GM12878 (cell line): ENCODE results near the gene NCBP2L. TPM values are rescaled to one million over a fixed set of nuclear protein-coding genes. Genes with fewer than 3 reads are reported as not detected.

Source experiments
- BACH1 ChIP-seq: fragments of 450-650 bp; IDR thresholded peaks from 2 replicates; pipeline ENCODE4 v1.6.1; 2017; ENCODE audit warnings: mild to moderate bottlenecking, borderline replicate concordance
- CEBPZ ChIP-seq: fragments of 150-350 bp; IDR thresholded peaks from 2 replicates; pipeline ENCODE4 v1.6.1; 2016; ENCODE audit warnings: low read depth, low read length
- CREB1 ChIP-seq: IDR thresholded peaks from 2 replicates; pipeline ENCODE4 v1.6.1; 2012; ENCODE audit warnings: low read depth, mild to moderate bottlenecking, inconsistent platforms
- EP300 ChIP-seq, 2 experiments: fragments of 150-350 bp in 1 of 2; IDR thresholded peaks; 2 replicates each; pipeline ENCODE4 v1.6.1; 2011 to 2012; ENCODE audit warnings: low read depth in 2 of 2, low read length in 2 of 2, borderline replicate concordance in 1 of 2, improper control_type of control experiment in 1 of 2, inconsistent platforms in 1 of 2; ENCODE audit not compliant: control insufficient read depth in 1 of 2
- FOXM1 ChIP-seq: IDR thresholded peaks from 2 replicates; pipeline ENCODE4 v1.6.1; 2012; ENCODE audit warnings: low read depth, mild to moderate bottlenecking, inconsistent platforms, low read length, moderate library complexity
- MTA3 ChIP-seq: IDR thresholded peaks from 2 replicates; pipeline ENCODE4 v1.6.1; 2012; ENCODE audit warnings: low read length, inconsistent platforms, borderline replicate concordance
- NBN ChIP-seq: fragments of 450-650 bp; IDR thresholded peaks from 2 replicates; pipeline ENCODE4 v1.6.1; 2016
- PKNOX1 ChIP-seq: fragments of 450-650 bp; IDR thresholded peaks from 2 replicates; pipeline ENCODE4 v1.6.1; 2016; ENCODE audit warnings: mild to moderate bottlenecking
- POLR2AphosphoS5 ChIP-seq: IDR thresholded peaks from 2 replicates; pipeline ENCODE4 v1.6.1; 2011; ENCODE audit warnings: mild to moderate bottlenecking, low read length, inconsistent platforms
- RAD21 ChIP-seq: IDR thresholded peaks from 2 replicates; pipeline ENCODE4 v1.6.1; 2011; ENCODE audit warnings: mild to moderate bottlenecking, low read depth, low read length, moderate library complexity; ENCODE audit not compliant: insufficient read depth
- RUNX3 ChIP-seq: IDR thresholded peaks from 2 replicates; pipeline ENCODE4 v1.6.1; 2012; ENCODE audit warnings: low read length, inconsistent platforms
- SPI1 ChIP-seq: IDR thresholded peaks from 2 replicates; pipeline ENCODE4 v1.6.1; 2011; ENCODE audit warnings: low read depth, mild to moderate bottlenecking, low read length, moderate library complexity, borderline replicate concordance; ENCODE audit not compliant: insufficient read depth
- TCF7 ChIP-seq: IDR thresholded peaks from 2 replicates; pipeline ENCODE4 v1.6.1; 2014; ENCODE audit warnings: antibody characterized with exemption, borderline replicate concordance
- YBX1 ChIP-seq: fragments of 450-650 bp; IDR thresholded peaks from 2 replicates; pipeline ENCODE4 v1.6.1; 2016; ENCODE audit warnings: antibody characterized with exemption
- ZNF217 ChIP-seq: fragments of 450-650 bp; IDR thresholded peaks from 2 replicates; pipeline ENCODE4 v1.6.1; 2017; ENCODE audit warnings: antibody characterized with exemption, mild to moderate bottlenecking
- ZNF274 ChIP-seq: IDR thresholded peaks from one replicate; pipeline ENCODE4 v1.8.0; 2011; ENCODE audit not compliant: insufficient read length, insufficient read depth
- polyA plus RNA-seq, 11 experiments: library from polyadenylated mRNA; depleted of rRNA in 4 of 11; unstranded in 6 of 11; stranded (reverse) in 5 of 11; fragments of >200 nt; fragmentation: Nextera tagmentation in 4 of 11; fragmentation: Illumina TruSeq in 1 of 11; extraction: Ambion mirVana in 4 of 11; extraction: Trizol in 1 of 11; gene quantifications; 1 replicate in 1 of 11; 2 replicates in 10 of 11; pipeline versions ENCODE4 v1.2.1 to v1.2.3, GENCODE V29; 2011 to 2016; ENCODE audit warnings: inconsistent platforms in 2 of 11, missing spikeins in 2 of 11, low read depth in 1 of 11
- total RNA-seq, 4 experiments: library from RNA; depleted of rRNA in 3 of 4; stranded (reverse); fragments of >200 nt in 3 of 4; fragmentation: Illumina TruSeq in 1 of 4; extraction: Trizol in 1 of 4; gene quantifications; 2 replicates each; pipeline versions ENCODE4 v1.2.1 to v1.2.3, GENCODE V29; 2013 to 2021
- TF ChIP-seq, protein P1 (sequence below), 3 experiments: IDR thresholded peaks in 2 of 3; conservative IDR thresholded peaks in 1 of 3; 2 replicates each; pipeline ENCODE4 v1.5.1; 2011; ENCODE audit warnings: low read depth in 3 of 3, low read length in 3 of 3, mild to moderate bottlenecking in 3 of 3, control low read depth in 2 of 3, moderate library complexity in 2 of 3, inconsistent platforms in 1 of 3, mixed read lengths in 1 of 3; ENCODE audit not compliant: control insufficient read depth in 2 of 3, insufficient read depth in 1 of 3; ENCODE audit errors: extremely low read depth in 1 of 3
- TF ChIP-seq, protein P2 (sequence below): fragments of 450-650 bp; IDR thresholded peaks from 2 replicates; pipeline ENCODE4 v1.6.1; 2017; ENCODE audit warnings: low read depth, mild to moderate bottlenecking, moderate library complexity

The NCBP2L gene
- total and polyA plus RNA-seq, 10 of the 15 experiments (the other 5 are each of a cell fraction or from before 2014, with no cell fraction given) = not detected

- 0 out of 2 replicates have a peak, but pooled peaks have one; percentile 5 for TF ChIP-seq RAD21
- no peak for TF ChIP-seq CREB1
- TF ChIP-seq BACH1 = peak; percentile 64; the same call in 1 of the 2 replicates
- peak in 1 of 2 experiments; percentile 29; a peak in 1 of 4 replicates for TF ChIP-seq EP300 (IDR thresholded peaks at IDR 0.05; ENCODE audit: borderline replicate concordance in 1 of 2, control insufficient read depth in 1 of 2, low read depth in 2 of 2, low read length in 2 of 2)
- TF ChIP-seq, protein P1, sequence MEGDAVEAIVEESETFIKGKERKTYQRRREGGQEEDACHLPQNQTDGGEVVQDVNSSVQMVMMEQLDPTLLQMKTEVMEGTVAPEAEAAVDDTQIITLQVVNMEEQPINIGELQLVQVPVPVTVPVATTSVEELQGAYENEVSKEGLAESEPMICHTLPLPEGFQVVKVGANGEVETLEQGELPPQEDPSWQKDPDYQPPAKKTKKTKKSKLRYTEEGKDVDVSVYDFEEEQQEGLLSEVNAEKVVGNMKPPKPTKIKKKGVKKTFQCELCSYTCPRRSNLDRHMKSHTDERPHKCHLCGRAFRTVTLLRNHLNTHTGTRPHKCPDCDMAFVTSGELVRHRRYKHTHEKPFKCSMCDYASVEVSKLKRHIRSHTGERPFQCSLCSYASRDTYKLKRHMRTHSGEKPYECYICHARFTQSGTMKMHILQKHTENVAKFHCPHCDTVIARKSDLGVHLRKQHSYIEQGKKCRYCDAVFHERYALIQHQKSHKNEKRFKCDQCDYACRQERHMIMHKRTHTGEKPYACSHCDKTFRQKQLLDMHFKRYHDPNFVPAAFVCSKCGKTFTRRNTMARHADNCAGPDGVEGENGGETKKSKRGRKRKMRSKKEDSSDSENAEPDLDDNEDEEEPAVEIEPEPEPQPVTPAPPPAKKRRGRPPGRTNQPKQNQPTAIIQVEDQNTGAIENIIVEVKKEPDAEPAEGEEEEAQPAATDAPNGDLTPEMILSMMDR (IDR thresholded peaks at IDR 0.05 in 2 of 3, conservative IDR thresholded peaks at IDR 0.05 in 1 of 3; ENCODE audit: control insufficient read depth in 2 of 3, extremely low read depth in 1 of 3, insufficient read depth in 1 of 3, low read depth in 3 of 3, low read length in 3 of 3) = peak in 2 of 3 experiments; percentile 1 to 24; a peak in 2 of 6 replicates
- TF ChIP-seq ZNF217 = peak; percentile 32; the same call in 1 of the 2 replicates
- TF ChIP-seq ZNF274 = no peak
- peak; percentile 37; the same call in 1 of the 2 replicates for TF ChIP-seq SPI1
- TF ChIP-seq CEBPZ = no peak
- TF ChIP-seq, protein P2, sequence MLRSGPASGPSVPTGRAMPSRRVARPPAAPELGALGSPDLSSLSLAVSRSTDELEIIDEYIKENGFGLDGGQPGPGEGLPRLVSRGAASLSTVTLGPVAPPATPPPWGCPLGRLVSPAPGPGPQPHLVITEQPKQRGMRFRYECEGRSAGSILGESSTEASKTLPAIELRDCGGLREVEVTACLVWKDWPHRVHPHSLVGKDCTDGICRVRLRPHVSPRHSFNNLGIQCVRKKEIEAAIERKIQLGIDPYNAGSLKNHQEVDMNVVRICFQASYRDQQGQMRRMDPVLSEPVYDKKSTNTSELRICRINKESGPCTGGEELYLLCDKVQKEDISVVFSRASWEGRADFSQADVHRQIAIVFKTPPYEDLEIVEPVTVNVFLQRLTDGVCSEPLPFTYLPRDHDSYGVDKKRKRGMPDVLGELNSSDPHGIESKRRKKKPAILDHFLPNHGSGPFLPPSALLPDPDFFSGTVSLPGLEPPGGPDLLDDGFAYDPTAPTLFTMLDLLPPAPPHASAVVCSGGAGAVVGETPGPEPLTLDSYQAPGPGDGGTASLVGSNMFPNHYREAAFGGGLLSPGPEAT = peak; percentile 81; the same call in 1 of the 2 replicates
- TF ChIP-seq PKNOX1 = 0 out of 2 replicates have a peak, but pooled peaks have one; percentile 6
- 0 out of 2 replicates have a peak, but pooled peaks have one; percentile 14 for TF ChIP-seq RUNX3
- TF ChIP-seq POLR2AphosphoS5 = no peak
- TF ChIP-seq MTA3 = no peak
- no peak for TF ChIP-seq TCF7
- TF ChIP-seq NBN = no peak
- no peak for TF ChIP-seq FOXM1
- no peak for TF ChIP-seq YBX1
Observed at GRCh38 chrX:107729558-107730297, 47.8 kb upstream of the NCBP2L start (continued).
